Measurements from ENCODE around the gene SHISA8.

Gene SHISA8

GRCh38 chr22:41915035-41915785 lies at the start of gene SHISA8:
Gene SHISA8 (minus strand): TSS chr22:41915074. CDS start chr22:41914667, 407 bp downstream.
- H3K4me3 ChIP-seq (ENCODE audit: low read depth, low read length), result no peak within 1 kb of the TSS
- DNase-seq (ENCODE audit: low read depth), result no peak
- no peak for TF ChIP-seq CTCF (IDR thresholded peaks at IDR 0.05; ENCODE audit: control insufficient read depth, extremely low read depth, insufficient read depth)

GRCh38 chr22:41964112-41964491 lies 49.2 kb upstream of the SHISA8 start:
- H3K4me3 ChIP-seq (ENCODE audit: low read depth, low read length), result no peak overlapping the region
- no peak for TF ChIP-seq CTCF (IDR thresholded peaks at IDR 0.05; ENCODE audit: control insufficient read depth, extremely low read depth, insufficient read depth)
- no peak for DNase-seq (ENCODE audit: low read depth)

GRCh38 chr22:41963453-41964111 lies 48.7 kb upstream of the SHISA8 start:
- DNase-seq (ENCODE audit: low read depth), result no peak
- no peak overlapping the region for H3K4me3 ChIP-seq (ENCODE audit: low read depth, low read length)
- TF ChIP-seq CTCF (IDR thresholded peaks at IDR 0.05; ENCODE audit: control insufficient read depth, extremely low read depth, insufficient read depth), result no peak

- TF ChIP-seq CTCF (IDR thresholded peaks at IDR 0.05; ENCODE audit: control insufficient read depth, extremely low read depth, insufficient read depth), result no peak
- no peak for DNase-seq (ENCODE audit: low read depth)
- no peak overlapping the region for H3K4me3 ChIP-seq (ENCODE audit: low read depth, low read length)
These were observed 43.2 kb upstream of the SHISA8 start for GRCh38 chr22:41957941-41958556.

DNA sequence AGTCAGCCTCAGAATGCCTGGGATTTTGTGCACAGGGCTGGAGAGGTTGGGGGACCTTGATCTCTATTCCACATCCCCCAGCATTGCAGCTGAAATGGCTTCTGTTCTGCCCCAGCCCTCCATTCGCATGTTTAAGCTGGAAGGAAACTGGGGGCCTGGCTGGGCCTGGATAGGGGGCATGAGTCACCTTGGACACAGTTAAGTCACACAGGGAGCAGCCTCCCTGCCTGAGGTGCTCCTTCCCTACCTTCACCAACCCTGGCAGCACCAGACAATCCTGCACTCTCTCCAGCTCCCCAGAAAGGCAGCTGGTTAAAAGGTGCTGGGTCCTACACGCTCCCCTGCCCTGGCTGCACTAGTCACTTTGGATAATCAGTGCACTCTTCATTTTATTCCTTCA lies 37.8 kb upstream of the SHISA8 start:
- H3K4me3 ChIP-seq (ENCODE audit: low read depth, low read length), result no peak overlapping the region
- no peak for DNase-seq (ENCODE audit: low read depth)
- TF ChIP-seq CTCF (IDR thresholded peaks at IDR 0.05; ENCODE audit: control insufficient read depth, extremely low read depth, insufficient read depth), result no peak

DNA sequence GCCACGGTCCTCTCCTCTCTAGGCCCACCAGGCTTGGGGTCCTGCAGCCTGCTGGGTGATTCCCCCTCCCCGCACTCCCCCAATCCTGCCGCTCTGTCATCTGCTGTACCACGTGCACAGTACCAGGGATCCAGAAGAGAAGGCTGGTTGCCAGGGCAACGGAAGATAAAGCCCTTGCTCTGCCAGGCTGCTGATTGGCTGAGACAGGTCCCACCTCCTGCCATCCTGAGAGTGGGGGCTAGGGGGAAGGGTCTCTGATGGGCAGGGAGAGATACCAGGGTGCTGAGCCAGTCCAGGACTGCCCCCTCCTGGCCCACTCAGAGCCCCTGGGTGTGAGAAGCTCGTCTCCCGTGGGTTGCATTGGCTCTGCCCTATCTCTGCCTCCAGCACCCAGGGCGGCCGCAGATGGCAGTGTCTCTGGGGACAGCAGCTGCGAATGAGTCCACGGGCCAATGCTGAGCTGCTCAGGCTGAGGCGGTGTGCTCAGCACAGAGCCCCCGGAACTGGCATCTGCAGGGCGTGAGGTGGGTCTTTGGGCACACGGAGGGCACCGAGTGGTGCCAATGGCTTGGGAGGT lies 37.1 kb upstream of the SHISA8 start, which contains the start of gene SMIM45:
SMIM45 (plus strand) TSS at position 253 of the 577 bp plus-strand sequence.
- TF ChIP-seq CTCF (IDR thresholded peaks at IDR 0.05; ENCODE audit: control insufficient read depth, extremely low read depth, insufficient read depth), result no peak
- no peak within 1 kb of the TSS for H3K4me3 ChIP-seq (ENCODE audit: low read depth, low read length)
- DNase-seq (ENCODE audit: low read depth), result no peak

All from LNCaP clone FGC (cell line).